KMS-11 (cell line): ENCODE measurements around the gene RIF1.

Experiments used
- H2AFZ ChIP-seq: fragments of 200-600 bp; sonication (generic); 2 replicates; pipeline ENCODE4 v1.6.1; 2016; ENCODE audit warnings: antibody characterized with exemption, mixed run types, low read depth
- H3K27ac ChIP-seq: fragments of 200-600 bp; sonication (generic); 2 replicates; pipeline ENCODE4 v1.6.1; 2016; ENCODE audit warnings: mild to moderate bottlenecking, mixed run types
- H3K27me3 ChIP-seq: fragments of 200-600 bp; sonication (generic); 2 replicates; pipeline ENCODE4 v1.6.1; 2017; ENCODE audit warnings: mild to moderate bottlenecking, low read depth, mixed run types, moderate library complexity; ENCODE audit not compliant: insufficient read depth
- H3K36me3 ChIP-seq: fragments of 200-600 bp; sonication (generic); 2 replicates; pipeline ENCODE4 v1.6.1; 2017; ENCODE audit warnings: mild to moderate bottlenecking, mixed run types; ENCODE audit not compliant: insufficient read depth
- H3K4me1 ChIP-seq: fragments of 200-600 bp; sonication (generic); 2 replicates; pipeline ENCODE4 v1.6.1; 2016; ENCODE audit warnings: mild to moderate bottlenecking, low read depth, mixed run types; ENCODE audit not compliant: poor library complexity, severe bottlenecking
- H3K4me2 ChIP-seq: fragments of 200-600 bp; sonication (generic); 2 replicates; pipeline ENCODE4 v1.7.0; 2016; ENCODE audit warnings: mild to moderate bottlenecking, mixed run types
- H3K4me3 ChIP-seq: fragments of 200-600 bp; sonication (generic); IDR thresholded peaks from 2 replicates; pipeline ENCODE4 v1.6.1; 2017; ENCODE audit warnings: low read depth, low read length, mixed read lengths; ENCODE audit not compliant: insufficient read depth
- H3K79me2 ChIP-seq: fragments of 200-600 bp; sonication (generic); 2 replicates; pipeline ENCODE4 v1.6.1; 2016; ENCODE audit warnings: low read depth, mixed run types; ENCODE audit not compliant: insufficient read depth
- H3K9ac ChIP-seq: fragments of 200-600 bp; sonication (generic); 2 replicates; pipeline ENCODE4 v1.6.1; 2016; ENCODE audit warnings: mild to moderate bottlenecking, mixed run types
- H4K20me1 ChIP-seq: fragments of 200-600 bp; sonication (generic); 2 replicates; pipeline ENCODE4 v1.6.1; 2016; ENCODE audit warnings: mild to moderate bottlenecking, mixed run types; ENCODE audit not compliant: insufficient read depth
- CTCF ChIP-seq: fragments of 200-600 bp; sonication (generic); conservative IDR thresholded peaks from 2 replicates; pipeline ENCODE4 v1.6.1; 2017; ENCODE audit warnings: low read depth, mild to moderate bottlenecking, antibody characterized with exemption, low read length, moderate library complexity, mixed read lengths

Gene RIF1

GRCh38 chr2:151388011-151388410 is 21.7 kb upstream of the RIF1 start:
- H3K27ac ChIP-seq: no peak overlapping the region
- no peak for TF ChIP-seq CTCF
- H3K4me2 ChIP-seq: no peak overlapping the region
- no peak overlapping the region for H3K9ac ChIP-seq
- H4K20me1 ChIP-seq: no peaks in the 10 kb centered on the region
- no peaks in the 10 kb centered on the region for H3K27me3 ChIP-seq
- peaks cover 27% of the 10 kb centered on the region for H3K4me1 ChIP-seq
- H3K36me3 ChIP-seq: no peaks in the 10 kb centered on the region
- no peak overlapping the region for H3K4me3 ChIP-seq
- H3K79me2 ChIP-seq: no peaks in the 10 kb centered on the region
- H2AFZ ChIP-seq: no peak overlapping the region

- no peak for TF ChIP-seq CTCF
- Histone ChIP-seq H3K4me2 (no peak overlapping the region), H3K4me3 (no peak overlapping the region), H3K27me3 (no peaks in the 10 kb centered on the region), H3K79me2 (no peaks in the 10 kb centered on the region), H2AFZ (no peak overlapping the region), H3K36me3 (no peaks in the 10 kb centered on the region), H3K9ac (no peak overlapping the region), H3K27ac (no peak overlapping the region), H3K4me1 (peaks cover 27% of the 10 kb centered on the region), H4K20me1 (no peaks in the 10 kb centered on the region)
Measured at GRCh38 chr2:151391436-151391835, 18.3 kb upstream of the RIF1 start.

- no peaks in the 10 kb centered on the region for H3K79me2 ChIP-seq
- H3K36me3 ChIP-seq: no peaks in the 10 kb centered on the region
- no peak for TF ChIP-seq CTCF
- no peak overlapping the region for H3K27ac ChIP-seq
- H3K4me3 ChIP-seq: no peak overlapping the region
- no peak overlapping the region for H2AFZ ChIP-seq
- H4K20me1 ChIP-seq: no peaks in the 10 kb centered on the region
- H3K4me2 ChIP-seq: no peak overlapping the region
- H3K9ac ChIP-seq: no peak overlapping the region
- no peaks in the 10 kb centered on the region for H3K27me3 ChIP-seq
- H3K4me1 ChIP-seq: peaks cover 23% of the 10 kb centered on the region
Measured at GRCh38 chr2:151394509-151394908, 15.2 kb upstream of the RIF1 start.

GRCh38 chr2:151395509-151396374 is 14.0 kb upstream of the RIF1 start:
- H3K27me3 ChIP-seq: no peaks in the 10 kb centered on the region

More at GRCh38 chr2:151395509-151396374, 14.0 kb upstream of the RIF1 start:
- H4K20me1 ChIP-seq: no peaks in the 10 kb centered on the region
- peaks cover 10% of the 10 kb centered on the region for H3K4me1 ChIP-seq
- H3K36me3 ChIP-seq: no peaks in the 10 kb centered on the region
- H3K79me2 ChIP-seq: no peaks in the 10 kb centered on the region
- H3K27ac ChIP-seq: no peak overlapping the region
- no peak overlapping the region for H2AFZ ChIP-seq
- no peak overlapping the region for H3K4me2 ChIP-seq
- H3K4me3 ChIP-seq: no peak overlapping the region
- TF ChIP-seq CTCF: no peak
- no peak overlapping the region for H3K9ac ChIP-seq
